ENCODE measurements around the gene RPL7L1.

Gene RPL7L1

DNA sequence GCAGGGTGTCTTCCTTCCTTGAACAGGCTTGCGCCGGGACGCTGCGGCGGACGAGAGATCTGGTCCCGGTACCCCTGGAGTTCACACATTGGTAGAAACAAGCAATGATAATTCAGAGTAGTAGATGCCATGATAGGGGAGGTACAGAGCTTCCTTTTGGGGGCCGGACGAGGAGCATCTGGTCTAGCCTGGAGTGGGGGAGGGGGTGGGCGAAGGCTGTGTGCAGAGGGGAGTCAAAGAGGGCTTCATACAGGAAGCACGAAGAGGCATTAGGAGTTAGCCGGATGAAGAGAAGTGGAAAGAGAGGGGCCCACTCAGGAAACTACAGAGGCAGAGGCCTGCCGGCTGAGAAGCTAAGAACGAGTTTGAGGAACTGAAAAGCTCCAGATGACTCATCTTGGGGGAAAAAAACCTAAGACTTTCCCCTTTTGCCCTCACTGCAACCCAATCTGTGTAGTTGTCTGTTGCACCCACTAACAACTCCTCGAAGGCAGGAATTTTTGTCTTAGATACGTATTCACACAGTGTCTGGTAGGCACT, 50.5 kb downstream of the RPL7L1 start:
- peak overlapping the region; percentile 83 for H3K4me3 ChIP-seq (ENCODE audit: control insufficient read depth, low read depth, low read length)
- DNase-seq (ENCODE audit: low read depth): no peak
- TF ChIP-seq, protein P1, sequence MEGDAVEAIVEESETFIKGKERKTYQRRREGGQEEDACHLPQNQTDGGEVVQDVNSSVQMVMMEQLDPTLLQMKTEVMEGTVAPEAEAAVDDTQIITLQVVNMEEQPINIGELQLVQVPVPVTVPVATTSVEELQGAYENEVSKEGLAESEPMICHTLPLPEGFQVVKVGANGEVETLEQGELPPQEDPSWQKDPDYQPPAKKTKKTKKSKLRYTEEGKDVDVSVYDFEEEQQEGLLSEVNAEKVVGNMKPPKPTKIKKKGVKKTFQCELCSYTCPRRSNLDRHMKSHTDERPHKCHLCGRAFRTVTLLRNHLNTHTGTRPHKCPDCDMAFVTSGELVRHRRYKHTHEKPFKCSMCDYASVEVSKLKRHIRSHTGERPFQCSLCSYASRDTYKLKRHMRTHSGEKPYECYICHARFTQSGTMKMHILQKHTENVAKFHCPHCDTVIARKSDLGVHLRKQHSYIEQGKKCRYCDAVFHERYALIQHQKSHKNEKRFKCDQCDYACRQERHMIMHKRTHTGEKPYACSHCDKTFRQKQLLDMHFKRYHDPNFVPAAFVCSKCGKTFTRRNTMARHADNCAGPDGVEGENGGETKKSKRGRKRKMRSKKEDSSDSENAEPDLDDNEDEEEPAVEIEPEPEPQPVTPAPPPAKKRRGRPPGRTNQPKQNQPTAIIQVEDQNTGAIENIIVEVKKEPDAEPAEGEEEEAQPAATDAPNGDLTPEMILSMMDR (IDR thresholded peaks at IDR 0.05; ENCODE audit: control insufficient read depth, insufficient read depth, low read depth, low read length, missing control alignments): no peak

DNA sequence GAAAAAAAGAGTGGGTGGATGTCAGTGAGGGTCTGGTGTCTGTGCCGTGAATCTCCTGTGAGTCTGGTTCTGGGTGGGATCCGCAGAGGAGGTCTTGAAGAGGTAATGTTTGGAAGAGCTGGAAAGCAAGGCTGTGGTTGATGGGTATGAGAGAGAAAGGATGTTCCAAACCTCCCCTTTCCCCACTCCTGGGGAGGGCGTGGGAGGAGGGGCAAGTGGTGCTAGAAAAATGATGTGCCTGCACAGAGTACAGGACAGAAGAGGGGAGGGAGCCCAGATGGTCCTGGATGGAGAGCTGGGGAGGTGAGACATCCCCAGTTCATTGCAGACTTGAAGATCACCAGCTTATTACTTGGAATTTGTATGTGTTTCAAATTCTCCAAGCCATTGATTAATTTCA, 53.0 kb downstream of the RPL7L1 start:
- no peak for DNase-seq (ENCODE audit: low read depth)
- TF ChIP-seq, protein P1 (IDR thresholded peaks at IDR 0.05; ENCODE audit: control insufficient read depth, insufficient read depth, low read depth, low read length, missing control alignments): no peak
- no peak overlapping the region for H3K4me3 ChIP-seq (ENCODE audit: control insufficient read depth, low read depth, low read length)

DNA sequence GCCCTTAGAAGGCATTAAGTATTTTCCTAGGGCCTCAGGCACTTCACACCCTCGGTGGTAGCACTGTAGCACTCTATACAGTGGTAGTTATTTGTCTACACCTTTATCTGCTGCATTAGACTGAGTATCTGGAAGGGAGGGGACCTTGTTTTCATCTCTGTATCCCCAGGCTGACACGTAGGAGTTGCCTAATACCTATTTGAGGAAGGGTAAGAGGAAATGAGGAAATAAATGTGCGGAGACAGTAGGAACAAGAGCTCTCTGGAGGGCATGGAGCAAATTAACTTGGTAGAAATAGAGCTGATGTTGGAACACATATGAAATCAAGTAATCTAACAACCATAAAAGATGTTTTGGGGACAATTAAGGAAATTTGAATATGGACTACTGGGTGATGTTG, 53.8 kb downstream of the RPL7L1 start:
- no peak for DNase-seq (ENCODE audit: low read depth)
- no peak overlapping the region for H3K4me3 ChIP-seq (ENCODE audit: control insufficient read depth, low read depth, low read length)
- TF ChIP-seq, protein P1 (IDR thresholded peaks at IDR 0.05; ENCODE audit: control insufficient read depth, insufficient read depth, low read depth, low read length, missing control alignments): no peak

DNA sequence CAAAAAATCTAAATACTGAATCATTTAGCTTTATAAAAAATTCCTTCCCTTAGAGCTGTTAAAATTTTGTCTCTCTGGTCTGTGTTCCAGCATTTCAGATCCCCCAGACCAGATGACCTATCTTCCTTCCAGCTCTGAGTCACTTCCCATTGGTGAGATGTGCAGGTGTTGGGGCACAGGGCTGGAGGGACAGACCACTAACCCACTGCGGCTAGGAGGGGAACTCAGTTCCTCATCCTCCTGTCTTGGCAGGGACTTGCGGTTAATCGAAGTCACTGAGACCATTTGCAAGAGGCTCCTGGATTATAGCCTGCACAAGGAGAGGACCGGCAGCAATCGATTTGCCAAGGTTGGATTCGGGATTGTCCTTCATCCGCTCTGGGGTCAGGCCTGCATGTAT, 55.9 kb downstream of the RPL7L1 start:
- no peak for DNase-seq (ENCODE audit: low read depth)
- TF ChIP-seq, protein P1 (IDR thresholded peaks at IDR 0.05; ENCODE audit: control insufficient read depth, insufficient read depth, low read depth, low read length, missing control alignments): no peak
- no peak overlapping the region for H3K4me3 ChIP-seq (ENCODE audit: control insufficient read depth, low read depth, low read length)

DNA sequence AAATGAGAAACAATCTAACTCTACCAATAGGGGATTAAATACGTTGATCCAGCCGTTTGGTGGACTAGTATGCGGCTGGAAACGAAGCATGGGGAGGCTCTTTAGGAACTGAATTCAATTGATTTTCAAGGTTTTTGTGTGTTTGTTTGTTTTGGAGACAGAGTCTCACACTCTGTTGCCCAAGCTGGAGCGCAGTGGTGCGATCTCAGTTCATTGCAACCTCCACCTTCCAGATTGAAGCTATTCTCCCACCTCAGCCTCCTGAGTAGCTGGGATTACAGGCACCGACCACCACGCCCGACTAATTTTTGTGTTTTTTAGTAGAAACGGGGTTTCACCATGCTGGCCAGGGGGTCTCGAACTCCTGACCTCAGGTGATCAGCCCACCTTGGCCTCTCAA, 57.0 kb downstream of the RPL7L1 start:
- no peak for DNase-seq (ENCODE audit: low read depth)
- H3K4me3 ChIP-seq (ENCODE audit: control insufficient read depth, low read depth, low read length): no peak overlapping the region
- TF ChIP-seq, protein P1 (IDR thresholded peaks at IDR 0.05; ENCODE audit: control insufficient read depth, insufficient read depth, low read depth, low read length, missing control alignments): no peak

DNA sequence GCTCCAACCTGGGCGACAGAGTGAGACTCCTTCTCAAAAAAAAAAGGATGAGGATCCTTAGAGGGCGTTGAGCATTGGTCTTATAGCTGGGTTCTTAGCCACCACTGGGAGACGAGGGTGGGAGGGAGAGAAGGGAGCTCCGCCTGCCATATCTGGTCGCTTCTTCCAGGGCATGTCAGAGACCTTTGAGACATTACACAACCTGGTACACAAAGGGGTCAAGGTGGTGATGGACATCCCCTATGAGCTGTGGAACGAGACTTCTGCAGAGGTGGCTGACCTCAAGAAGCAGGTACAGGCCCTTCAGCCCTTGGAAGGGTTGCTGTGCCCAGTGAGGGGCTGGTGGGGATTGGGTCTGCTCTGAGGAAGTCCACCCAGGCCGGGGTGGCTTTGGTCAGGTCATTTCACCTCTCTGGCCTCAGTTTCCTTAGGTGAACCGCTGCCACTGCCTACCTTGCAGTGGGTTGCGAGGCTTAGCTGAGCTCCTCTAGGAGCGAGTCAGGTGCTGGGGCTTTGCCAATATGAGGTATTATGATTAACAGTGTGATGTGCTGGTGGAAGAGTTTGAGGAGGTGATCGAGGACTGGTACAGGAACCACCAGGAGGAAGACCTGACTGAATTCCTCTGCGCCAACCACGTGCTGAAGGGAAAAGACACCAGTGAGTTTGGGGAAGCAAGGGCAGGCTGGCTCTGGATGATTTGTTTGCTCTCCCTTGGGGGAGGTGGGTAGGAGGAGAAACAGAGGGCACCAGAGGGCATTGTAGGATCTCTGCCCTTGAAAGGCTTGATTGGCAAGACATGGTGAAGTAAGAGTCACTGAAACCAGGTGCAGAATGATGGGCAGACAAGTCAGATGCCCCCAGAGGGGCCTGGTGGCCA, 58.4 kb downstream of the RPL7L1 start:
- no peak overlapping the region for H3K4me3 ChIP-seq (ENCODE audit: control insufficient read depth, low read depth, low read length)
- TF ChIP-seq, protein P1 (IDR thresholded peaks at IDR 0.05; ENCODE audit: control insufficient read depth, insufficient read depth, low read depth, low read length, missing control alignments): no peak
- no peak for DNase-seq (ENCODE audit: low read depth)

All from AG09309 (cell line).